GM18861 (cell line): ENCODE results near the gene RPP14.
"Not testable (repeated sequence)": the region's sequence is repeated elsewhere in the genome, so short reads cannot be mapped to it uniquely, and the experiment has no call there.

ENCODE experiments used
- ATAC-seq: cut with Tn5 transposase; IDR thresholded peaks from one replicate; pipeline ENCODE4 v1.9.1; 2021; ENCODE audit not compliant: unreplicated experiment

The RPP14 gene

GRCh38 chr3:58305882-58306711 is at the start of gene RPP14, which contains the start of gene HTD2:
Gene RPP14, plus strand, starts transcription at chr3:58306245. Its CDS starts 4,085 bp downstream, at chr3:58310330.
Gene HTD2, plus strand, starts transcription at chr3:58306520. Its CDS starts 11,094 bp downstream, at chr3:58317614.
- peak; percentile 76 for ATAC-seq

DNA sequence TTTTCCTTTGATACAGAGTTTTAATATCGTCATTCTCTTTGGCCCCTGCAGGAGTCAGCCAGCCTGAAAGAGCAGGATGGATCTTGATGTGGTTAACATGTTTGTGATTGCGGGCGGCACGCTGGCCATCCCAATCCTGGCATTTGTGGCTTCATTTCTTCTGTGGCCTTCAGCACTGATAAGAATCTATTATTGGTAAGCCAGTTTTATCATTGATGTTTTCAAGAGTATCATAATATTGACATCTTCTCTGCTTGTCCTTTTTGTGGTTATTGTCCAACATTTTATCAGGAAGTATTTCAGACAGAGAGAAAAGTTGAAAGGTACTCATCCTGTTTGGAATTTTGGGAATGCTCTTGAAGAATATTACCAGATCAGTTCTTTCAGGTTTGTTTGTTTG is 49.5 kb upstream of the RPP14 start:
- no peak for ATAC-seq

- no peak for ATAC-seq
Observed at GRCh38 chr3:58258392-58259055, 47.5 kb upstream of the RPP14 start.

- no peak for ATAC-seq
Observed at GRCh38 chr3:58260261-58260731, 45.7 kb upstream of the RPP14 start.

- no peak for ATAC-seq
Observed at GRCh38 chr3:58260733-58261132, 45.3 kb upstream of the RPP14 start.

DNA sequence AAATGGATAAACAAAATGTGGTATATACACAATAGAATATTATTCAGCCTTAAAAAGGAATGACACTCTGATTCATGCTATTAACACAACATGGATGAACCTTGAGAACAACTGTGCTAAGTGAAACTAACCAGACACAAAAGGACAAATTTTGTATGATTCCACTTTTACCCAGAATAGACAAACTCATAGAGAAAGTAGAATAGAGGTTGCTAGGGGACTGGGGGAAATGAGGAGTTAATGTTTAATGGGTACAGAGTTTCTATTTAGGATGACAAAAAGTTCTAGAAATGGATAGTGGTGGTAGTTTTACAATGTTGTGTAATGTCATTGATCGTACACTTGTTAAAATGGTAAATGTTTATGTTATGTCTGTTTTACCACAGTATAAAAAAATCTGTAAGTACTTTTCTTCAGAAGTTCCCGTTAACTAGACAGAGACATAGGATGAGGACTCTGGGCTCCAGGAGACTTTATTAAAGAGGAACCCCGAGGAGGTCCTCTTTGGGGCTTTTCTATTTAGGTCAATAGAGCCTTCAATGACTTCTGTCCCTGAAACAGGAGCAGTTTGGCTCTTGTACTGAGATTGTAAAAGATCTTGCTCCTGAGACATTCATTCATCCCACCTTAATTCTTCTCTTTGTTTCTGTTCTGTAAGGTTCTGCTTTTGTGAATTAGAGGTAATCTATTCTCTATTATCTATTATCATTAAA is 43.9 kb upstream of the RPP14 start:
- peak; percentile 95 for ATAC-seq

- ATAC-seq, result no peak
Observed at GRCh38 chr3:58266577-58266976, 39.5 kb upstream of the RPP14 start.

DNA sequence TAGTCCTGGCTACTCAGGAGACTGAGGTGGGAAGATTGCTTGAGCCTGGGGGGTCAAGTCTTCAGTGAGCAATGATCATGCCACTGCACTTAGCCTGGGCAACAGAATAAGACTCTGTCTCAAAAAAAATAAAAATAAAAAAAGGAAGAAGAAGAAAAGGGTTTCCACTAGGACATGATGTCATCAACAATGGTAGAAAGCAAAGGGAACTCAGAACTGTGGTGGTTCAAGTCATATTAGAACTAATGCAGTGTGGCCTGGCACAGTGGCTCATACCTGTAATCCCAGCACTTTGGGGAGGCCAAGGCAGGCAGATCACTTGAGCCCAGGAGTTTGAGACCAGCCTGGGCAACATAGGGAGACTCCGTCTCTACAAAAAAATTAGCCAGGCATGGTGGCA is 38.5 kb upstream of the RPP14 start:
- ATAC-seq, result not testable (repeated sequence)

- ATAC-seq, result no peak
Observed at GRCh38 chr3:58269356-58269755, 36.7 kb upstream of the RPP14 start.

GRCh38 chr3:58270485-58270884 is 35.6 kb upstream of the RPP14 start:
- no peak for ATAC-seq

DNA sequence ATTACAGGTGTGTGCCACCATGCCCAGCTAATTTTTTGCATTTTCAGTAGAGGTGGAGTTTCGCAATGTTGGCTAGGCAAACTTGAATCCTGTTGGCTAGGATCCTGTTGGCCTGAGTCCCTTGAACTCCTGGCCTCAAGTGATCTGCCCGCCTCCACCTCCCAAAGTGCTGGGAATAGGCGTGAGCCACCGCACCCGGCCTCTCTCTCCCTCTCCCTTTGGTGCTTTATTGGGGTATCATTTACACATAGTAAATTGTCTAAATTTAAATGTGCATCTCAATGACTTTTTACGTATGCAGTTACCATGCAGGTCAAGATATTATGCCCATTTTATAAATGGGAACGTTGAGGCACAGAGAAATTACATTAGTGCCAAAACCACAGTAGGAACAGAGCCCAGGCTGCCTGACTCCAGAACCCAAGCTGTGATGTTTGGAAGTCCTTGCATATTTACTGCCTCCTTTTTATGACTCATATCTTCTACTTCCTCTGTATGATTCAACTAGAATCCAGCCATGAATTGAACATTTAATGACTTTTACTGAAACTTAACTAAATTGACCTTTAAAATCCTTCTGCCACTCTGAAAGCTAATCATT is 34.0 kb upstream of the RPP14 start:
- ATAC-seq, result no peak

- ATAC-seq, result no peak
Observed at GRCh38 chr3:58272891-58273290, 33.2 kb upstream of the RPP14 start.

GRCh38 chr3:58273362-58273761 is 32.7 kb upstream of the RPP14 start:
- not testable (repeated sequence) for ATAC-seq

- no peak for ATAC-seq
Observed at GRCh38 chr3:58274027-58274614, 31.9 kb upstream of the RPP14 start.

DNA sequence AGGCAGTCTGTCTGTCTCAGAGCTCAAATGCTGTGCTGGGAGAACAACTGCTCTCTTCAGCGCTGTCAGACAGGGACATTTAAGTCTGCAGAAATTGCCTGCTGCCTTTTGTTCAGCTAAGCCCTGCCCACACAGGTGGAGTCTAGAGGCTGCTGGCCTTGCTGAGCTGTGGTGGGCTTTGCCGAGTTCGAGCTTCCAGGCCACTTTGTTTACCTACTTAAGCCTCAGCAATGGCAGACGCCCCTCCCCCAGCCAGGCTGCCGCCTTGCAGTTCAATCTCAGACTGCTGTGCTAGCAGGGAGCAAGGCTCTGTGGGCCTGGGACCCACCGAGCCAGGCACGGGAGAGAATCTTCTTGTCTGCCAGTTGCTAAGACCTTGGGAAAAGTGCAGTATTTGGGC is 25.0 kb upstream of the RPP14 start:
- ATAC-seq, result no peak

GRCh38 chr3:58285334-58285733 is 20.7 kb upstream of the RPP14 start:
- no peak for ATAC-seq

DNA sequence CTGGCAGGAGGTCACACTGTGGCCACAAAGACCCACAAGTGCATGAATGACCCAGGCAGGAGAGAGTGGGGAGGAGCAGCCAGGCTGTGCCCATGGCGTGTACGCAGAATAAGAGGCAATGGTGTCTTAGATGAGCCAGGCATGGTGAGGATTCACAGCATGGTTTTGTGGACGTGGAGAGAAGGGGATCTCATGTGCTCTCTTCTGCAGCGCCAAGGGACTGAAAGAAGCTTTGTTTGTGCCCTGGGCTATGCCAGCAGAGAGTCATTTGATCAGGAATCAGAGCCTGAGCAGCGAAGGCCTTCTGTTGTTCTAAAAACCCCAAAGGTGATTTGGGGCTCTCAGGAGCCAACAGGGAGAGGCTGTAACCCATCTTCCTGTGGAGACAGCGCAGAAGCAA is 18.7 kb upstream of the RPP14 start:
- ATAC-seq, result no peak

DNA sequence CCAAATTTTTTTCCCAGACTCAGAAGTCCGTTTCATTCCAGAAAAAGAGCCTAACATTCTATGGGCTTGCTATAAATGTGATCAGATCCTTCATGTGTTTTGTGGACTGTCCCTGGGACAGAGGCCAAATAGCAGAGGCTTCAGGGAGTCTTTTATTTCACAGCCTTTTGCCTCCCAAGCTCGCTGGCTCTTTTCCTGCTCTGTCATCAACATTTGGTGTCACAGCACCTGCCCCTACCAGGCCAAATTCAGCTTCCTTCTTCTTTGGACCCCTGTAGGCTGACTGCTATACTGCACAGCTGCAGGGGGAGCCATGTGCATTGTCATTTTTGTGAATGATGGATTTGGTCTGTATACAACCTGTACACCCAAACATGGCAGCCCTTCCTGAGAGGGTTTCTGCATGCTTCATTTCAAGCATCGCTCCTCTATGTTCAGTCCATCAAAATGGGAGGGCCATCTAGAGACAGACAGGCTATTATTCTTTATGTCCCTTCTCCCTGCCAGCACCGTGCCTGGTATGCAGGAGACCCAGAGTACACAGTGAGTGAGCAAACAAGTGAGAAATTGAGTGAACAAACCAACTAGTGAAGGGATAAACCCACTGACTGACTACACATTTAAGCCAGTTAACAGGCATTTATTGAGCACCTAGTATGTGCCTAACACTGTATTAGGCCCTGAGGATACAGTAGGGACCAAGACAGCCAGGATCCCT is 17.9 kb upstream of the RPP14 start:
- no peak for ATAC-seq

DNA sequence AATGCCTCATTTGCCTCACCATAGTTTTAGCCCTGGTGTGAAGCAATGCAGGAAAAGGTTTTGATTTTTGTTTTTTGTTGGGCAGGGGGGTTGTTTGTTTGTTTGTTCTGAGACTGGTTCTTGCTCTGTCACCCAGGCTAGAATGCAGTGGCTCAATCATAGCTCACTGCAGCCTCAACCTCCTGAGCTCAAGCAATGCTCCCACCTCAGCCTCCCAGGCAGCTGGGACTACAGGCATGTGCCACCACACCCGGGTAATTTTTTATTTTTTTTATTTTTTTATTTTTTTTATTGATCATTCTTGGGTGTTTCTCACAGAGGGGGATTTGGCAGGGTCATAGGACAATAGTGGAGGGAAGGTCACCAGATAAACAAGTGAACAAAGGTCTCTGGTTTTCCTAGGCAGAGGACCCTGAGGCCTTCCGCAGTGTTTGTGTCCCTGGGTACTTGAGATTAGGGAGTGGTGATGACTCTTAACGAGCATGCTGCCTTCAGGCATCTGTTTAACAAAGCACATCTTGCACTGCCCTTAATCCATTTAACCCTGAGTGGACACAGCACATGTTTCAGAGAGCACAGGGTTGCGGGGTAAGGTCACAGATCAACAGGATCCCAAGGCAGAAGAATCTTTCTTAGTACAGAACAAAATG is 17.0 kb upstream of the RPP14 start:
- not testable (repeated sequence) for ATAC-seq

DNA sequence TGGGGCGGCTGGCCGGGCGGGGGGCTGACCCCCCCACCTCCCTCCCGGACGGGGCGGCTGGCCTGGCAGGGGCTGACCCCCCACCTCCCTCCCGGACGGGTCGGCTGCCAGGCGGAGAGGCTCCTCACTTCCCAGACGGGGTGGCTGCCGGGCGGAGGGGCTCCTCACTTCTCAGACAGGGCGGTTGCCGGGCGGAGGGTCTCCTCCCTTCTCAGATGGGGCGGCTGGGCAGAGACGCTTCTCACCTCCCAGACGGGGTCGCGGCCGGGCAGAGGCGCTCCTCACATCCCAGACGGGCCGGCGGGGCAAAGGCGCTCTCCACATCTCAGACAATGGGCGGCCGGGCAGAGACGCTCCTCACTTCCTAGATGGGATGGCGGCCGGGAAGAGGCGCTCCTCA is 15.6 kb upstream of the RPP14 start:
- ATAC-seq, result not testable (repeated sequence)
